Subcutaneous abdominal adipose tissue (tissue), 5 donors: ENCODE measurements around the gene KRT37.
"Not testable (repeated sequence)": the region's sequence is repeated elsewhere in the genome, so short reads cannot be mapped to it uniquely, and the experiment has no call there.

ENCODE experiments used
- H3K27ac ChIP-seq: one replicate; pipeline ENCODE4 v1.7.0; 2013; ENCODE audit warnings: low read depth, mild to moderate bottlenecking, inconsistent platforms, low read length, moderate library complexity
- H3K27me3 ChIP-seq, 5 donors: one replicate each; pipeline ENCODE4 v1.7.0; 2013; ENCODE audit warnings: low read length in 5 of 5, inconsistent platforms in 1 of 5; ENCODE audit not compliant: control insufficient read depth in 5 of 5, insufficient read depth in 4 of 5
- H3K36me3 ChIP-seq, 5 donors: one replicate each; pipeline ENCODE4 v1.7.0; 2013; ENCODE audit warnings: low read length in 5 of 5; ENCODE audit not compliant: control insufficient read depth in 5 of 5, insufficient read depth in 5 of 5
- H3K4me1 ChIP-seq, 5 donors: one replicate each; pipeline ENCODE4 v1.7.0; 2013; ENCODE audit warnings: low read length in 5 of 5, mild to moderate bottlenecking in 3 of 5, moderate library complexity in 1 of 5; ENCODE audit not compliant: control insufficient read depth in 5 of 5, insufficient read depth in 5 of 5
- H3K4me3 ChIP-seq, 5 donors: one replicate each; pipeline ENCODE4 v1.7.0; 2013; ENCODE audit warnings: low read length in 5 of 5, low read depth in 1 of 5
- H3K9ac ChIP-seq, 5 donors: one replicate each; pipeline ENCODE4 v1.7.0; 2013; ENCODE audit warnings: low read length in 5 of 5, mild to moderate bottlenecking in 4 of 5, moderate library complexity in 3 of 5
- H3K9me3 ChIP-seq, 5 donors: one replicate each; pipeline ENCODE4 v1.7.0; 2013; ENCODE audit warnings: low read length in 5 of 5; ENCODE audit not compliant: control insufficient read depth in 5 of 5
- donor health status: healthy.
- donor health status: healthy.
- donor health status: healthy.
- donor health status: healthy.
- donor health status: healthy.

Gene KRT37

DNA sequence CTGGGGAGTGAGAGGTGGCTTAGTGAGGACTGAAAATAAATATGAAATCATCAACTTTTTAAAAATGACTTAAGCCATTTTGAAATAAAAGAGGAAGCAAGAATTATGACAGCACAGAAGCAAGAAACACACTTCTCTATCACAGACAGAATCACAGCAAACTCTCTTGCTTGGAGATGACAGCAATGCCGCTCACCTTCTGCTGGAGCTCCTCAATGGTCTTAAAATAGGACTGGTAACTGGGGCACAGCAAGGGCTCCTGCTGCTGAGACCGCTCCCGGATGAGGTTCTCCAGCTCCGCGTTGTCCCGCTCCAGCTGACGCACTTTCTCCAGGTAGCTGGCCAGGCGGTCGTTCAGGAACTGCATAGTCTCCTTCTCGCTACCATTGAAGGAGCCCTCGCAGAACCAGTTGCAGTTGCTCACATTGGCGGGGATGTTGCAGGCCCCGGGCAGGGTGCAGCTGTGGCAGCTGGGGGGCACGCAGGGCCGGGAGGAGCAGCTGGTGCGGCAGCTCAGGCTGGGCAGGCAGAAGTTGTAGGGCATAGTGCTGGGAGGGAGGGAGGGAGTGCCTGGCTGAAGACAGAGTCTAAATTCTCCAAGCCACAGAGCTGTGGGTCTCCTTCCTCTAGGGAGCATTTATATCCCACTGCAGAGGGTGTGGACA, 27.3 kb downstream of the KRT37 start, which contains the start of gene KRT31:
Gene KRT31 (minus strand): TSS at position 613 of the 665 bp plus-strand sequence. CDS start 69 bp downstream, at position 544.
- no peaks in the 10 kb centered on the region for H3K9me3 ChIP-seq
- H3K27ac ChIP-seq, result no peak within 1 kb of the TSS
- H3K27me3 ChIP-seq, result peaks cover 0 to 11% (median 5%) of the 10 kb centered on the region in 5 donors
- no peaks in the 10 kb centered on the region for H3K36me3 ChIP-seq
- no peaks in the 10 kb centered on the region for H3K4me1 ChIP-seq
- no peak within 1 kb of the TSS for H3K4me3 ChIP-seq
- H3K9ac ChIP-seq, result no peak within 1 kb of the TSS

- Histone ChIP-seq H3K4me3 (no peak overlapping the region), H3K4me1 (no peaks in the 10 kb centered on the region), H3K9me3 (no peaks in the 10 kb centered on the region), H3K9ac (no peak overlapping the region), H3K36me3 (no peaks in the 10 kb centered on the region), H3K27ac (no peak overlapping the region), H3K27me3 (peaks cover 0 to 11% (median 5%) of the 10 kb centered on the region in 5 donors)
These were observed 28.0 kb downstream of the KRT37 start for GRCh38 chr17:41396340-41396739.

DNA sequence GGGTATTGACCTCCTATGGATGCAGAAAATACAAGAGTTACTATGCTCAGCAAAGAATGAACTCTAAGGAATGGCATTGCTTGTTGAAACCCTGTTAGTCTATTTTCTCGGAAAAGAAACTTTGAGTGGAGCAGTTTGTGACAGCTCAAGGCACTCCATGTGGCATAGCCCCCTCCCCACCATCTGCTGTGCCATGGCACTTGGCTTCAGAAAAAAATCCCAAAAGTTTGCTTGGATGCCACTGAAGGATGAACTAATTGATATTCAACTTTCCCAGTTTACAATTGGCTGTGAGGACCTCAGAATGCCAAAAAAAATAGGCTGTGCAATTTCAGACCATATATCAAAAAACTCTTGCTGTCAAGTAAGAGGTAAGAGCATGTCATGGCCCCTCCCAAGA, 28.8 kb downstream of the KRT37 start:
- Histone ChIP-seq H3K27me3 (peaks cover 0 to 11% (median 9%) of the 10 kb centered on the region in 5 donors), H3K9ac (no peak overlapping the region), H3K4me3 (no peak overlapping the region), H3K4me1 (no peaks in the 10 kb centered on the region), H3K27ac (no peak overlapping the region), H3K36me3 (no peaks in the 10 kb centered on the region), H3K9me3 (no peaks in the 10 kb centered on the region)

GRCh38 chr17:41395044-41395443, 29.3 kb downstream of the KRT37 start:
- H3K9ac ChIP-seq, H3K9me3 ChIP-seq, H3K4me3 ChIP-seq, H3K36me3 ChIP-seq, H3K27ac ChIP-seq, H3K4me1 ChIP-seq: not testable (repeated sequence)
- H3K27me3 ChIP-seq, result peaks cover 0 to 11% (median 9%) of the 10 kb centered on the region in 5 donors

- Histone ChIP-seq H3K27me3 (peaks cover 0 to 11% (median 7%) of the 10 kb centered on the region in 5 donors), H3K36me3 (no peaks in the 10 kb centered on the region), H3K9ac (no peak overlapping the region), H3K4me1 (no peaks in the 10 kb centered on the region), H3K27ac (no peak overlapping the region), H3K4me3 (no peak overlapping the region), H3K9me3 (no peaks in the 10 kb centered on the region)
These were observed 30.0 kb downstream of the KRT37 start for GRCh38 chr17:41394254-41394996.

- Histone ChIP-seq H3K4me1 (no peaks in the 10 kb centered on the region), H3K9ac (no peak overlapping the region), H3K4me3 (no peak overlapping the region), H3K27ac (no peak overlapping the region), H3K27me3 (peaks cover 0 to 11% (median 4%) of the 10 kb centered on the region in 5 donors), H3K36me3 (no peaks in the 10 kb centered on the region), H3K9me3 (no peaks in the 10 kb centered on the region)
These were observed 30.6 kb downstream of the KRT37 start for GRCh38 chr17:41393826-41394225.

DNA sequence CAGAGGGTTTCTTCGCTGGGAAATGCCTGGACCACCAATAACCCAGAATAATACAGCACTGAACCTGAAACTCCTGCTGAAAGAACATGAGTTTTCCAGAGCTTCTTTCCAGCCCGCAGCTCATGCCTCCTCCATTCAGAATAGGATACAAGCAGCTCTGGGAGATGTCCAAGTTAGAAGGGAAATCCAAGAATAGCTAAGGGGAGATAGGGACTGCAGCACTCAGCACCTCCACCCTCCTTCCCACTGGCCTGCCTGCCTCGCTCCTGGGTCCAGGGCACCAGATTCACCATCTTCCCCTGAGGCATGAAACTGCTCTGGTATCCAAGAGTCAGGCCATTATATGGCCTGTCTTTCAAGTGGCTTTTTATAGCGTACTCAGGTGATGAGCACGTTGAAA, 31.1 kb downstream of the KRT37 start:
- H3K36me3 ChIP-seq, result no peaks in the 10 kb centered on the region
- H3K9me3 ChIP-seq, result no peaks in the 10 kb centered on the region
- H3K27me3 ChIP-seq, result peaks cover 0 to 11% (median 4%) of the 10 kb centered on the region in 5 donors
- H3K4me3 ChIP-seq, result no peak overlapping the region
- no peaks in the 10 kb centered on the region for H3K4me1 ChIP-seq
- no peak overlapping the region for H3K27ac ChIP-seq
- H3K9ac ChIP-seq, result no peak overlapping the region

- no peak overlapping the region for H3K9ac ChIP-seq
- no peaks in the 10 kb centered on the region for H3K36me3 ChIP-seq
- no peak overlapping the region for H3K27ac ChIP-seq
- no peak overlapping the region for H3K4me3 ChIP-seq
- peaks cover 0 to 2% (median 0%) of the 10 kb centered on the region in 5 donors for H3K9me3 ChIP-seq
- H3K27me3 ChIP-seq, result peaks cover 0 to 11% (median 4%) of the 10 kb centered on the region in 5 donors
- H3K4me1 ChIP-seq, result no peaks in the 10 kb centered on the region
These were observed 32.1 kb downstream of the KRT37 start for GRCh38 chr17:41392278-41392677.

GRCh38 chr17:41391535-41391934, 32.9 kb downstream of the KRT37 start:
- H3K27ac ChIP-seq, result no peak overlapping the region

DNA sequence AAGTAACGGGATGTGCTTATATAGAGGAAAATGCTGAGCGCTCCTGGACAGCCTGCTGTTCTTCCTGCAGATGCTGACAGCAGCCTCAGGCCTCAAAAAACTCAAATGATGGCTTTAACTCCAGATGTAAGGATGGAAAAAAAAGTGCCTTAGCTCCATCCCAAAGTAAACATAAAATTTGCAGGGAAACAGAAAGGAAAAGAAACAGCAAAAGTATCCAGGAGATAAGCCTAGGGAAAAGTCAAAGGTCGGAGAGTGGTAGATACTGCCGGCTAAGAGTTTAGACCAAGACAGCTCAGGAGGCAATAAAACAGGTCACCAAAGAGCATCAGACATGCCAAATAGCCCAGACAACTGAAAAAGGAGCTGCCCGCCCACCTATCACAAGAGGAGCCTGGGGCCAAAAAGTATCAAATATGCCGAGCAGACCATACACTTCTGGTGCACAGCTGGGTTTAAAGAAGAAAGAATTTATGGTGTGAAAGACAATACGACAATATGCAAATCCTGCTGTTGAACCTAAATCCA, 33.9 kb downstream of the KRT37 start:
- H3K36me3 ChIP-seq, result no peaks in the 10 kb centered on the region
- H3K27ac ChIP-seq, result no peak overlapping the region
- H3K27me3 ChIP-seq, result peaks cover 0 to 10% (median 3%) of the 10 kb centered on the region in 5 donors
- H3K9ac ChIP-seq, result no peak overlapping the region
- H3K4me3 ChIP-seq, result no peak overlapping the region
- H3K9me3 ChIP-seq, result peaks cover 0 to 9% (median 6%) of the 10 kb centered on the region in 5 donors
- H3K4me1 ChIP-seq, result no peaks in the 10 kb centered on the region

More at GRCh38 chr17:41391535-41391934, 32.9 kb downstream of the KRT37 start:
- H3K4me1 ChIP-seq, result no peaks in the 10 kb centered on the region
- H3K9ac ChIP-seq, result no peak overlapping the region
- peaks cover 0 to 5% (median 4%) of the 10 kb centered on the region in 5 donors for H3K9me3 ChIP-seq
- H3K4me3 ChIP-seq, result no peak overlapping the region
- no peaks in the 10 kb centered on the region for H3K36me3 ChIP-seq
- H3K27me3 ChIP-seq, result peaks cover 0 to 11% (median 4%) of the 10 kb centered on the region in 5 donors
